Vagina (tissue), 2 donors: ENCODE measurements around the gene MEGF6.

Source experiments
- CTCF ChIP-seq, 3 experiments: fragments of 450-650 bp in 2 of 3; fragments of 200-600 bp in 1 of 3; sonication (generic) in 1 of 3; IDR thresholded peaks; one replicate each; pipeline ENCODE4 v1.5.1; 2017 to 2019; ENCODE audit warnings: antibody characterized with exemption in 3 of 3, mild to moderate bottlenecking in 2 of 3, moderate library complexity in 2 of 3
- POLR2A ChIP-seq, 2 donors: fragments of 450-650 bp; IDR thresholded peaks; one replicate each; pipeline ENCODE4 v1.6.1; 2017; ENCODE audit warnings: antibody characterized with exemption in 2 of 2, mild to moderate bottlenecking in 2 of 2, moderate library complexity in 2 of 2
- POLR2AphosphoS5 ChIP-seq, 2 donors: sonication (generic); formaldehyde crosslinking; IDR thresholded peaks; one replicate each; pipeline ENCODE4 v1.9.0; 2017; ENCODE audit warnings: antibody characterized with exemption in 2 of 2, mild to moderate bottlenecking in 2 of 2, low read depth in 1 of 2; ENCODE audit not compliant: insufficient read depth in 1 of 2

GRCh38 chr1:3617806-3618345, 6.6 kb upstream of the MEGF6 start:
- TF ChIP-seq CTCF (IDR thresholded peaks at IDR 0.05) (no peak), POLR2AphosphoS5 (IDR thresholded peaks at IDR 0.05; ENCODE audit: insufficient read depth in 1 of 2, low read depth in 1 of 2) (no peak), POLR2A (IDR thresholded peaks at IDR 0.05) (no peak)
